HL-60 (cell line): ENCODE measurements around the gene PKP1.

Experiments used
- DNase-seq, 2 experiments: peaks; one replicate each; pipeline ENCODE4 v3.0.0-alpha.2; 2010 to 2020; ENCODE audit warnings: low read depth in 1 of 2, low spot score in 1 of 2
- H3K27ac ChIP-seq: fragments of 250-450 bp; sonication (Bioruptor Pico); replicated peaks from 2 replicates; pipeline ENCODE4 v1.5.1; 2020; ENCODE audit warnings: mild to moderate bottlenecking, moderate library complexity
- H3K27me3 ChIP-seq: fragments of 250-450 bp; sonication (Bioruptor Pico); 2 replicates; pipeline ENCODE4 v1.5.1; 2021; ENCODE audit warnings: mild to moderate bottlenecking, moderate library complexity; ENCODE audit not compliant: insufficient read depth, poor library complexity, severe bottlenecking
- H3K4me3 ChIP-seq: replicated peaks from 2 replicates; pipeline ENCODE4 v1.5.1; 2011; ENCODE audit warnings: mild to moderate bottlenecking, control low read depth, low read length; ENCODE audit not compliant: insufficient read depth
- CTCF ChIP-seq: IDR thresholded peaks from one replicate; pipeline ENCODE4 v1.5.1; 2011; ENCODE audit warnings: low read length, control low read depth, inconsistent platforms; ENCODE audit not compliant: insufficient read depth
- GABPA ChIP-seq: IDR thresholded peaks from 2 replicates; pipeline ENCODE4 v1.6.1; 2012; ENCODE audit warnings: low read depth
- POLR2AphosphoS5 ChIP-seq: IDR thresholded peaks from 2 replicates; pipeline ENCODE4 v1.6.1; 2012; ENCODE audit warnings: low read depth
- SPI1 ChIP-seq: IDR thresholded peaks from 2 replicates; pipeline ENCODE4 v1.6.1; 2012; ENCODE audit warnings: low read depth, mild to moderate bottlenecking, borderline replicate concordance
- TF ChIP-seq, protein P1 (sequence below): IDR thresholded peaks from 2 replicates; pipeline ENCODE4 v1.6.1; 2012; ENCODE audit warnings: low read depth; ENCODE audit not compliant: insufficient replicate concordance

The PKP1 gene

DNA sequence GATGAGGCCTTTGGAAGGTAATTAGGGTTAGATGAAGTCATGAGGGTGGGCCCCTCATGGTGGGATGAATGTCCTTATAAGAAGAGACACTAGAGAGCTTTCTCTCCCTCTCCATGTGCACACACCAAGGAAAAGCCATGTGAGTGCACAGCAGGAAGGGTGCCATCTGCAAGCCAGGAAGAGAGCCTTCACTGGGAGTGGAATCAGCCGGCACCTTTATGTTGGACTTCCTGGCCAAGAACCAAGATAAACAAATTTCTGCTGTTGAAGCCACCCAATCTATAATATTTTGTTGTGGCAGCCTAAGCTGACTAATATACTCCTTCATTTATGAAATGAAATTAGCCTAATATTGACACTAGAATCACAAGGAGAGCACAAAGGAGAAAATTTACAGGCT, 38.2 kb upstream of the PKP1 start:
- Histone ChIP-seq H3K27ac (no peak overlapping the region), H3K27me3 (peaks cover 2% of the 10 kb centered on the region), H3K4me3 (no peak overlapping the region)
- DNase-seq, result no peak
- TF ChIP-seq, protein P1, sequence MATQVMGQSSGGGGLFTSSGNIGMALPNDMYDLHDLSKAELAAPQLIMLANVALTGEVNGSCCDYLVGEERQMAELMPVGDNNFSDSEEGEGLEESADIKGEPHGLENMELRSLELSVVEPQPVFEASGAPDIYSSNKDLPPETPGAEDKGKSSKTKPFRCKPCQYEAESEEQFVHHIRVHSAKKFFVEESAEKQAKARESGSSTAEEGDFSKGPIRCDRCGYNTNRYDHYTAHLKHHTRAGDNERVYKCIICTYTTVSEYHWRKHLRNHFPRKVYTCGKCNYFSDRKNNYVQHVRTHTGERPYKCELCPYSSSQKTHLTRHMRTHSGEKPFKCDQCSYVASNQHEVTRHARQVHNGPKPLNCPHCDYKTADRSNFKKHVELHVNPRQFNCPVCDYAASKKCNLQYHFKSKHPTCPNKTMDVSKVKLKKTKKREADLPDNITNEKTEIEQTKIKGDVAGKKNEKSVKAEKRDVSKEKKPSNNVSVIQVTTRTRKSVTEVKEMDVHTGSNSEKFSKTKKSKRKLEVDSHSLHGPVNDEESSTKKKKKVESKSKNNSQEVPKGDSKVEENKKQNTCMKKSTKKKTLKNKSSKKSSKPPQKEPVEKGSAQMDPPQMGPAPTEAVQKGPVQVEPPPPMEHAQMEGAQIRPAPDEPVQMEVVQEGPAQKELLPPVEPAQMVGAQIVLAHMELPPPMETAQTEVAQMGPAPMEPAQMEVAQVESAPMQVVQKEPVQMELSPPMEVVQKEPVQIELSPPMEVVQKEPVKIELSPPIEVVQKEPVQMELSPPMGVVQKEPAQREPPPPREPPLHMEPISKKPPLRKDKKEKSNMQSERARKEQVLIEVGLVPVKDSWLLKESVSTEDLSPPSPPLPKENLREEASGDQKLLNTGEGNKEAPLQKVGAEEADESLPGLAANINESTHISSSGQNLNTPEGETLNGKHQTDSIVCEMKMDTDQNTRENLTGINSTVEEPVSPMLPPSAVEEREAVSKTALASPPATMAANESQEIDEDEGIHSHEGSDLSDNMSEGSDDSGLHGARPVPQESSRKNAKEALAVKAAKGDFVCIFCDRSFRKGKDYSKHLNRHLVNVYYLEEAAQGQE, result no peak
- no peak for TF ChIP-seq CTCF
- no peak for TF ChIP-seq GABPA
- TF ChIP-seq POLR2AphosphoS5, result no peak
- TF ChIP-seq SPI1, result no peak

- Histone ChIP-seq H3K4me3 (no peak overlapping the region), H3K27ac (no peak overlapping the region), H3K27me3 (peaks cover 2% of the 10 kb centered on the region)
- TF ChIP-seq SPI1 (no peak), CTCF (no peak), POLR2AphosphoS5 (no peak), GABPA (no peak)
- TF ChIP-seq, protein P1, result no peak
- DNase-seq, result no peak
Observed at GRCh38 chr1:201248721-201249559, 34.4 kb upstream of the PKP1 start.

- no peaks in the 10 kb centered on the region for H3K27me3 ChIP-seq
- no peak for DNase-seq
Observed at GRCh38 chr1:201250326-201251011, 32.8 kb upstream of the PKP1 start.

More at GRCh38 chr1:201250326-201251011, 32.8 kb upstream of the PKP1 start:
- Histone ChIP-seq H3K27ac (no peak overlapping the region), H3K4me3 (no peak overlapping the region)
- TF ChIP-seq POLR2AphosphoS5, result no peak
- TF ChIP-seq, protein P1, result no peak
- no peak for TF ChIP-seq SPI1
- TF ChIP-seq CTCF, result no peak
- TF ChIP-seq GABPA, result no peak
